Kidney (tissue), 14 donors: ENCODE data around the gene PICALM. TPM values are rescaled to one million over a fixed set of nuclear protein-coding genes. Genes with fewer than 3 reads are reported as not detected.

Experiments used
- DNase-seq, 5 donors: peaks; one replicate each; pipeline ENCODE4 v3.0.0-alpha.2; 2013 to 2020
- FAIRE-seq: peaks from 2 replicates; lab custom pipeline; 2012; peaks lifted over from hg19 to GRCh38; lab: Jason Lieb, UNC
- H3K27ac ChIP-seq, 2 donors: one replicate each; pipeline ENCODE4 v1.7.0; 2013; ENCODE audit warnings: low read depth in 2 of 2, low read length in 2 of 2, inconsistent platforms in 1 of 2
- H3K27me3 ChIP-seq: one replicate; pipeline ENCODE4 v1.7.1; 2013; ENCODE audit warnings: low read length, inconsistent platforms; ENCODE audit not compliant: control insufficient read depth, insufficient read depth
- H3K36me3 ChIP-seq, 3 donors: one replicate each; pipeline versions ENCODE4 v1.7.0 to v1.7.1; 2013; ENCODE audit warnings: low read length in 3 of 3, control low read depth in 1 of 3, inconsistent platforms in 1 of 3; ENCODE audit not compliant: insufficient read depth in 3 of 3, control insufficient read depth in 2 of 3
- H3K4me1 ChIP-seq, 3 donors: one replicate each; pipeline versions ENCODE4 v1.7.0 to v1.7.1; 2013; ENCODE audit warnings: low read length in 3 of 3, inconsistent platforms in 1 of 3, low read depth in 1 of 3; ENCODE audit not compliant: control insufficient read depth in 2 of 3, insufficient read depth in 2 of 3
- H3K4me3 ChIP-seq, 3 donors: one replicate each; pipeline versions ENCODE4 v1.7.0 to v1.8.1; 2013; ENCODE audit warnings: low read length in 3 of 3, control low read depth in 1 of 3, inconsistent platforms in 1 of 3
- H3K9ac ChIP-seq, 3 donors: one replicate each; pipeline versions ENCODE4 v1.7.0 to v1.7.1; 2013; ENCODE audit warnings: low read length in 3 of 3, control low read depth in 1 of 3, inconsistent platforms in 1 of 3
- H3K9me3 ChIP-seq, 3 donors: one replicate each; pipeline versions ENCODE4 v1.7.0 to v1.7.1; 2013; ENCODE audit warnings: low read length in 3 of 3, control low read depth in 1 of 3, inconsistent platforms in 1 of 3; ENCODE audit not compliant: control insufficient read depth in 2 of 3, insufficient read depth in 1 of 3
- CTCF ChIP-seq: IDR thresholded peaks from 3 replicates; pipeline ENCODE4 v1.5.1; 2012; ENCODE audit warnings: mild to moderate bottlenecking, moderate library complexity, borderline replicate concordance; ENCODE audit not compliant: insufficient read depth; ENCODE audit errors: extremely low read depth
- intact Hi-C: fragments of 100-400 bp; cut with DNase I; formaldehyde crosslinking; loops from one replicate; pipeline ENCODE4 v1.11.1; 2022
- polyA plus RNA-seq: library from polyadenylated mRNA; stranded (reverse); fragments of 350-450 nt; fragmentation: Illumina TruSeq; extraction: RNeasy Lipid Tissue Mini Kit (QIAGEN cat#74804); gene quantifications from one replicate; pipeline ENCODE4 v1.2.3, GENCODE V29; 2014; ENCODE audit warnings: low read depth, low replicate concordance; ENCODE audit not compliant: insufficient read depth
- total RNA-seq: library from RNA; stranded (reverse); fragmentation: NEBNext Ultra II Directional; extraction: Animal tissue kit (Norgen Biotek cat#: 25700); gene quantifications from one replicate; pipeline ENCODE4 v1.2.1, GENCODE V29; 2021
- donor health status: control.
- donor health status: control.
- donor health status: control.
- donor health status: control.
- donor health status: control.
- donor health status: DM: yes; HTN: yes; CAD: no.
- donor health status: Normal renal cell carcinoma (clear cell type).

PICALM gene
- total and polyA plus RNA-seq, 2 donors from 2014 or later: 118 to 244 TPM

GRCh38 chr11:85937835-85938234, 131.0 kb downstream of the PICALM start:
- H3K9ac ChIP-seq: no peak overlapping the region
- TF ChIP-seq CTCF: no peak
- H3K4me3 ChIP-seq: no peak overlapping the region
- no peaks in the 10 kb centered on the region for H3K9me3 ChIP-seq
- H3K27me3 ChIP-seq: no peaks in the 10 kb centered on the region
- FAIRE-seq (no peak), DNase-seq (no peak)
- no peaks in the 10 kb centered on the region for H3K4me1 ChIP-seq
- intact Hi-C loops: no loop called here
- H3K27ac ChIP-seq: no peak overlapping the region
- no peaks in the 10 kb centered on the region for H3K36me3 ChIP-seq

GRCh38 chr11:85935751-85936150, 133.1 kb downstream of the PICALM start:
- DNase-seq: no peak
- FAIRE-seq: no peak
- intact Hi-C loops: no loop called here

GRCh38 chr11:85934596-85935169, 134.2 kb downstream of the PICALM start:
- H3K9me3 ChIP-seq: no peaks in the 10 kb centered on the region
- no peaks in the 10 kb centered on the region for H3K27me3 ChIP-seq
- no peak overlapping the region for H3K27ac ChIP-seq
- intact Hi-C loops: no loop called here
- H3K36me3 ChIP-seq: no peaks in the 10 kb centered on the region
- no peak for TF ChIP-seq CTCF
- DNase-seq (no peak), FAIRE-seq (no peak)
- H3K9ac ChIP-seq: no peak overlapping the region
- no peak overlapping the region for H3K4me3 ChIP-seq
- H3K4me1 ChIP-seq: peaks cover 0 to 7% (median 0%) of the 10 kb centered on the region in 3 donors

More at GRCh38 chr11:85935751-85936150, 133.1 kb downstream of the PICALM start:
- peaks cover 0 to 7% (median 0%) of the 10 kb centered on the region in 3 donors for H3K4me1 ChIP-seq
- no peaks in the 10 kb centered on the region for H3K27me3 ChIP-seq
- no peak for TF ChIP-seq CTCF
- H3K4me3 ChIP-seq: no peak overlapping the region
- no peak overlapping the region for H3K9ac ChIP-seq
- H3K36me3 ChIP-seq: no peaks in the 10 kb centered on the region
- no peaks in the 10 kb centered on the region for H3K9me3 ChIP-seq
- H3K27ac ChIP-seq: no peak overlapping the region
